ENCODE measurements around the gene MATN1.

MATN1 gene

DNA sequence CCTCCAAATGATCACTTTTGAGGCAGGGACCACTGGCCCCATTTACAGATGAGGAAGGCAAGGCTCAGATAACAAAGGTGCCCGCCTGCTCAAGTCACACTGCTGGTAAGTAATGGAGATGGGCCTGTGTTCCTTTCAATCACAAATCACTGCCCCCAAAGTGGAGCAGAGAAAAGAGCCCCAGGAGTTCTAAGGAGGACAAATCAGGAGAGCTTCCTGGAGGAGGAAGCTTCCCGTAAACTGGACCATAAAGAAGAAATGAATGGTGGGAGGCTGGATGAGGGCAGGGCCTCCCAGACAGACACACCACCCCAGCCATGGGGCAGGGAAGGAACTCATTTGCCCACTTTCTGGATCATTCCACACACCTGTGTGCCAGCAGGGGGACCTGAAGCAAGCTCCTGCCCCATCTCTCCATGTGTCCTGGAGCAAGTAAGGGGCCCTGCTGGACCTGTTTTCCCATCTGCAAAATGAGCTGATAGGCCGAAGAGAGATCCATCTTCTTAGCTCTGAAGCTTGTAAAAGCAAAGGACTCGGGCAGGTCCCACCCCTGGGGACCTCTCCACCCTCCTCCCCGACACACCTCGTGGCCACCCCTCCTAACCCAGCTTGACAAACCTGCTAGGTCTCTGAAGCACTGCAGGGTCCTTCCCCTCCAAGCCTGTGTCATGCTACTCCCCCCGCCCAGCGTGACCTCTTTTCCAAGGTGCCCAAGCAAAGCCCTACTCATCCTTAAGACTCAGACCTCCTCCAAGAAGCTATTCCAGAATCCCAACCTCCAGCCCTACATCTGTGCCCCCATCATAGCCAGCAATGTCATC lies 28.7 kb upstream of the MATN1 start:
- Mint-ChIP-seq H3K27ac (peak overlapping the region; percentile 90), H3K36me3 (peaks cover 87% of the 10 kb centered on the region), H3K4me1 (peaks cover 86% of the 10 kb centered on the region), H3K4me3 (peak overlapping the region; percentile 88), H3K9me3 (no peaks in the 10 kb centered on the region), H3K27me3 (no peaks in the 10 kb centered on the region)
- no peak for ATAC-seq

DNA sequence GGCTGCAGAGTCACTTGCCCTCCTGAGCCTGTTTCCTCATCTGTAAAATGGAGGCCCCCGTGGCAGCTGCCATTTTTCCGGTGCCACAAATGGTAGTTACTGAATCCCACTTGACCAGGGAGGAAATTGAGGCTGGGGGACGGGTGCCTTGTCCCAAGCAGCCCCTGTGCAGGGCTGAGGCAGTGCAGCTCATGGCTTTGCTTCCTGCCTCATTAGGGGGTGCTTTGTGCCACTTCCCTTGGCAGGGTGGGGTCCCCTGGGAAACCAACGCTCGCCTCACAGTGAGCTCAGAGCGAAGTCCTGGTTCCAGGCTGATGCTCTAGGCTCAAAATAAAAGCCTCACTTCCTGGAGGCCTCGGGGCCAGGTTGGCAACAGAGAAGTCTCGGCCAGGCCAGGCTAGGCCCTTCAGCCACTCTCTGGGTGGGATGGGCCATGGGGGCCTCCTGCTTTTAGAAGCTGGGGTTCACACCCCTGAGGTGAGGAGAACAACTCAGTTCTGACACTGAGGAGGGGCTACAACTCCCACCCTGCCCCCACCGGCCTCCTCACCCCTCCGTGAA lies 27.4 kb upstream of the MATN1 start:
- H3K4me1 Mint-ChIP-seq = peaks cover 95% of the 10 kb centered on the region
- peak; percentile 68 for ATAC-seq

DNA sequence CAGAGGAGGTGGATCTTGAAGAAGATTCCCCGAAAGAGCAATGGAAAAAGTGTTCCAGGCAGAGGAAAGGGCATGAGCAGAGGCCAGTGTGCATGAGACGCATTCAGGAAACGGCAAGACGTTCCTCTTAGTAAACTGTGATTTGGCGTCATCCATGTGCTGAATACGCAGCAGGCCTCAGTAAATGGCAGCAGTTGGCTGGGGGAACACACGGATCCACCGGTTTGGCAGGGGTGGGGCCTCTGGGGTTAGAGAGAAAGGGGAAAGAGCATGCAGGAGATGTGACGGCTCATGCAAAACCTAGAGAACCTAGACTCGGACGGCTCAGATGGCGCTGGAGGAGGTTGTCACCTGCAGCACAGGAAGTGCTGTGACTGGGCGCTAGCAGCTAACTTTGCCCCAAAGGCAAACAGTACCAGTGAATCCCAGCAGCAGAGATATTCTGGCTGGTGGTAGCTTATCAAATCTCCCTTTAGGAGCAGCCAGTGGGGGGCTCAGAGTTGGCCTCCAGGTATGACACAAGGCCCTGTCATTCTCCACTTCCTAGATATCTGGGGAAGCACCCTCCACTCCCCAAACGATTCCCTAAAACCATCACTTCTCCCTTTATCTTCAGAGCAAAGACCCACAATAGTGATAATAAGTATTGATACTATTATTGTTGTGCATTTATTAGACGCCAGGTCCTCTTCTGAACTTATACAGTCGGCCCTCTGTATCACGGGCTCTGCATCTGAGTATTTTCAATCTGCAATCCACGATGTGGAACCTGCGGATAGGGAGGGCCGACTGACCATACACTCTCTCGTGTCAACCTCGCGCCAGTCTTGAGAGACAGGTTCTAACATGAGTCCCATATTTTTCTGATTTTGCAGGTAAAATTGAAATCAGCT lies 26.6 kb upstream of the MATN1 start:
- H3K27ac Mint-ChIP-seq = peak overlapping the region; percentile 90
- ATAC-seq = peak; percentile 51
- H3K36me3 Mint-ChIP-seq = peaks cover 87% of the 10 kb centered on the region
- H3K4me3 Mint-ChIP-seq = peak overlapping the region; percentile 88
- H3K4me1 Mint-ChIP-seq = peaks cover 95% of the 10 kb centered on the region
- no peaks in the 10 kb centered on the region for H3K9me3 Mint-ChIP-seq
- H3K27me3 Mint-ChIP-seq = no peaks in the 10 kb centered on the region

More for the DNA sequence above, 27.4 kb upstream of the MATN1 start:
- no peaks in the 10 kb centered on the region for H3K9me3 Mint-ChIP-seq
- no peaks in the 10 kb centered on the region for H3K27me3 Mint-ChIP-seq
- peak overlapping the region; percentile 88 for H3K4me3 Mint-ChIP-seq
- peak overlapping the region; percentile 90 for H3K27ac Mint-ChIP-seq
- H3K36me3 Mint-ChIP-seq = peaks cover 87% of the 10 kb centered on the region

DNA sequence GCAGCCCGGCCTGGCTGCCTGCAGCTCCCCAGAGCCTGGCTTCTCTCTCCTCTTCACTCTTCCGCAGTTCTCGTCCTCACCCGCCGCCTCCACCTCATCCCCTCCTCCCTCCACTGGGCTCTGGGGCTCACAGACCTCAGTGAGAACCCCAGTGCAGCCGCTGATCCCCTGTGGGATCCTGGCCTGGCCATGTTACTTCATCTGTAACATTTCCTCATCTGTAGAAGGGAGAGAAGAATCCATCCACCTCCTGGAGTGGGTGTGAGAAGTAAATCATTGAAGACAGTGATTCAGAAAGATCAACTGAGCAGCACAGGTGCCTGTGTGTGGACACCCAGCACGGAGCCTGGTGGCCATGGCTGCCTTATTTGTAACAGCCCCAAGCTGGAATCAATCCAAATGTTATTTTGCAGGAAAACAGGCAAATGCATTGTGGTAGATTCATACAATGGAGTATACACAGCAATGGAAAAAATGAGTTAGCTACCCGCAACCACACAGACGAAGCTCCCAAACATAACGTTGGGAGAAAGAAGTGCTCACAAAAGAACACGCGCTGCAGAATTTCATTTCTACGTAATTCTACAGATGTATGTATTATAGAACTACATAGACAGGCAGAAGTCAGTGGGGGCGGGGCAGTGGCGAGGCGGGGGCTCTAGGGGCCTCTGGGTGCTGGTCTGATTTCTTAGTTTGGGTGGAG lies 25.5 kb upstream of the MATN1 start:
- H3K4me3 Mint-ChIP-seq = peak overlapping the region; percentile 88
- peaks cover 98% of the 10 kb centered on the region for H3K4me1 Mint-ChIP-seq
- no peaks in the 10 kb centered on the region for H3K9me3 Mint-ChIP-seq
- ATAC-seq = peak; percentile 0
- H3K27ac Mint-ChIP-seq = peak overlapping the region; percentile 90
- H3K27me3 Mint-ChIP-seq = no peaks in the 10 kb centered on the region
- H3K36me3 Mint-ChIP-seq = peaks cover 88% of the 10 kb centered on the region

DNA sequence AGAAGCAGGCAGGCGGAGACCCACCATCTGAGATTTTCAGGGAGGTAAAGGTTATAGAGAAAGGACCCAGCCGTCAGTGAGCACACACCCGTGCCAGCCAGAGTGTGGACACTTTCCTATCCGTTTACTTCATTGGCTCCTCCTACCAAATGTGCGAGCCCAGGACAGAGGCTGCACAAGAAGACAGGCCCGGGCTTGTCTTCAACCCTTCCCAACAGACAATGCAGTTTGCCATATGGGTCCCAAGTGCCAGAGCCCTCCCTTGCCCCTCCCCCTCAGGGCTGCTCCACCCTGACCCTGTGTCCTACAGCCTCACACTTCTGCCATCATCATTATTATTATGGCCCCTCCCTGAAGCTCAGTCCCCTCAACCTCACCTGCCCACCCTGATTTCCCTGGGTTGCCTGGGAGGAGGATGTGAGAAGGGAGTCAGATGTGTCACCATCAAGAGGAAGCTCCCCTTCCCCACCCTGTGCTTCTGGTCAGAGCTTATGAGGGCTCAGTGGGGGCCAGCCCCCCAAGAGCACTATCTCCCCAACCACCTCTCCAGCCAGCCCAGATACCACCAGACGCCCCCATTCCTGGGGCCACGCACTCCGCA lies 24.8 kb upstream of the MATN1 start:
- Mint-ChIP-seq H3K36me3 (peaks cover 88% of the 10 kb centered on the region), H3K4me1 (peaks cover 98% of the 10 kb centered on the region), H3K27me3 (no peaks in the 10 kb centered on the region), H3K27ac (peak overlapping the region; percentile 90), H3K9me3 (no peaks in the 10 kb centered on the region), H3K4me3 (peak overlapping the region; percentile 88)
- no peak for ATAC-seq

DNA sequence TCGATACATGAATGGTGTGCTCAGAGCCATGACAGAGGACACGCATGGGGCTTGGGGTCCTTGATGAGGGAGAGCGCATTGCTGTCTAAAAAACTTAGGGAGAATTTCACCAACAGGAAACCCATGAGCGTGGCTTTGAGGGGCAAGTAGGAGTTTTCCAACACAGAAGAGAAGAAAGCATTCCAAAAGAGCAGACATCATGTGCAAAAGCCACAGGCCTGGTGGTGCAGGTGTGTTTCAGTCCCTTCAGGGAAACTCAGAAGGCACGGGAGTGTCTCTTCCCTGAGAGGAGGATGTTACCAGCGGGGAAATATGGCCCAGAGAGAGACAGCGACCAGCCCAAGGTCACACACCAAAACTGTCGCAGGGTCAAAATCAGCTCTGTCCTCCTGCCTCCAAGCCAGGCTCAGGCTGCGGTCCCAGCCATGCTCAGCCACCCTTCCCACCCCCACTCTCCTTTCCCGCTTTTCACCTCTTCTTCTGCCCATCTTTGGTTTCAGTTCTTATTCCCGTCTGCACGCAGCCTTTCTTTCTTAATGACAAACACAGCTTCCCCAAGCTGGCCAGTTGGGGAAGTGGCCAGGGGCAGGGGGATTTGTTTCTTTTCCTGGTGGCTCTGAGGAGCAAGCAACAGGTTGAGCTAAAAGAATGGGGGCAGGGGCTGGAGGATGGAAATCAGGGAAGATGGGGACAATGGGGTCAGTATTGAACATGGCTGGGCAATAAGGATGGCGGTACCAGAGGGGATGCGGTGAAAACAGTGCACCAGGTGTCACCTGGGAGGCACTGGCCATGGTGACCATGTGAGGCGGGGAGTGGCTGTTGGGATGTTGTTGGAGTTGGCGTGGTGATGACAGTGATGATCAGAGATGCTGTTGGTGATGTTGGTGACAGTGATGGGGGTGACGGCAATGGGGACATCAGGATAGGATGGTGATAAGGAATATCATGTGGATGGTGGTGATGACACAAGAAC lies 23.9 kb upstream of the MATN1 start:
- peak overlapping the region; percentile 88 for H3K4me3 Mint-ChIP-seq
- no peaks in the 10 kb centered on the region for H3K9me3 Mint-ChIP-seq
- H3K27ac Mint-ChIP-seq = peak overlapping the region; percentile 90
- H3K27me3 Mint-ChIP-seq = no peaks in the 10 kb centered on the region
- ATAC-seq = no peak
- peaks cover 96% of the 10 kb centered on the region for H3K4me1 Mint-ChIP-seq
- H3K36me3 Mint-ChIP-seq = peaks cover 86% of the 10 kb centered on the region

DNA sequence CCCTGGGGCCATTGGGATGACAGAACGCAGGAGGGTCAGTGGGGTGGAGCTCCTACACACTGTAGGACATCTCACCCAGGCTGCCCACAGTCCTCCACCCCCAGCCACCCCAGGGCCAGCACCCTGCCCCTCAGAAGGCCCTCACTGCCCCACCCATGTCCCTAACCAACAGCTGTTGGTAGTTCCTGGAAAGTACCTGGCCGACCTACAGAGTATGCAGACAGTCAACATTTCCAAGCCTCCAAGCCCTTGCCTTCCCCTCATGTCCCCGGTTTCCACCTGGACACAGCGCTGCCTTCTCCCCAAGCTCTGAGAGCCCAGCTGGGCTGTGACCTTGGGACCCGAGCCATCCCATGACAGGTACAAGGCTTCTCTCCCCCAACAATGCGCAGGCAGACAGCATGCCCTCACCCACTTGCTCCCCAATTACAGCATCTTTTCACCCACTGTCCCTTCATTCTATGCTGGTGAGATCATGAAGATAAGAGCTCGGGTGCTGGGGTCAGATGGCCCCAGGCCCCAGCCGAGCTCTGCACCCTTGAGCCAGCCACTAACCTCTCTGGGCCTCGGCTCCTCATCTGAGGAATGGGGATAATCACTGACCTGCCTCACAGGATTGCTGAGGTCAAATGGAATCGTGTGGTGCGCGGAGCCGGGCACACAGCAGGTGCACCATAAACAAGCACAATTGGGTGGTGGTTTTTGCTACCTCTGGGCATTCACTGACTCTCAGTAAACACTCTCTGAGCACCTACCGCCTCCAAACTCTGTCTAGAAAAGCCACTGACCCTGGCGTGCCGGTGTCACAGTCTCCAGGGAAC lies 23.0 kb upstream of the MATN1 start:
- peak; percentile 42 for ATAC-seq
- H3K4me1 Mint-ChIP-seq = peaks cover 96% of the 10 kb centered on the region
- H3K9me3 Mint-ChIP-seq = no peaks in the 10 kb centered on the region
- peak overlapping the region; percentile 90 for H3K27ac Mint-ChIP-seq
- H3K27me3 Mint-ChIP-seq = no peaks in the 10 kb centered on the region
- peaks cover 92% of the 10 kb centered on the region for H3K36me3 Mint-ChIP-seq
- peak overlapping the region; percentile 88 for H3K4me3 Mint-ChIP-seq

DNA sequence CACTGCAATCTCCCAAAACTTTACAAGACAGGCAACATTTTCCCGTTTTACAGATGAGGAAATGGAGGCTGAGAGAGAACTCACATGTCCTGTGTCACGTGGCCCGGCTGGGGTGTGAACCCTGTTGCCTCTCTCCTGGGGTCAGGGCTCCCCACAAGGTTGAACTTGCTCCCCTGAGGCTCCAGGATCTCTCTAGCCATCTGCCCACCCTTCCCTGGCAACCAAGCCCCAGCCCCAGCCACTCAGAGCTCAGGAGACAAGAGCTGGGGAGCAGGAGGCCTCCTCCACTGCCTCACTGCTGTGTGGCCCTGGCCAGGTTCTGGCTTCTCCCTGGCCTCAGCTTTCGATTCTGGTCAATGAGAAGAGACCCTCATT lies 22.4 kb upstream of the MATN1 start:
- H3K9me3 Mint-ChIP-seq = no peaks in the 10 kb centered on the region
- peaks cover 93% of the 10 kb centered on the region for H3K36me3 Mint-ChIP-seq
- H3K27me3 Mint-ChIP-seq = no peaks in the 10 kb centered on the region
- peaks cover 96% of the 10 kb centered on the region for H3K4me1 Mint-ChIP-seq
- peak overlapping the region; percentile 88 for H3K4me3 Mint-ChIP-seq
- no peak for ATAC-seq
- H3K27ac Mint-ChIP-seq = peak overlapping the region; percentile 90

DNA sequence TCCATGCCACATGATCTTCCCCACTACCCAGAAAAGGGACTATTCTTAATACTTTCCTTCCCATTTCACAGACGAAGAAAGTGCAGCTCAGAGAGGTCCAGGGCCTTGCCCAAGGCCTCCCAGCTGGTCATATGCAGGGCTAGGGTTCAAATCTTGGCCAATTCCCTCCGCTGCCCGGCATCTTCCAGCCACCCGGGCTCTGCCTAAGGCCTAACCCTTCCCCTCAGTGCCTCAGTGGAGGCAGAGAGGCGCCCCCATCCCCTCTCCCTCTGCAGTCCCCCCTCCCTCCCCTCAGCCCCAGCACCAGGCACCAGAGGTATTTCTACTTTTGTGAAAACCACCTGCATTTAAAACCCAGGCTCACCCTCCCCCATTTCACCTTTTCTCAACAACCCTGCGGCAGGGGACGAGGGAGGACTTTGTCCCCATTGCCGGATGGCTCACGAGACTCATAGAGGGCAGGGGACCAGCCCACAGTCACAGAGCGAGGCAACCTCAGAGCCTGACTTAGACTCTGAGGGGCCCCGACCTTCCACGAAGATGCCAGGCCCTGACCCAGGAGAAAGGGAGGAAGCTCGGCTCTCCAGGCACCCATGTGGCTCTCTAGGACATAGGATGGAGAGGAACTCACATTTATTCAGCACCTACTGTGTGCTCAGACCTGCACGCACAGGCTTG lies 21.9 kb upstream of the MATN1 start:
- H3K27me3 Mint-ChIP-seq = no peaks in the 10 kb centered on the region
- peak overlapping the region; percentile 90 for H3K27ac Mint-ChIP-seq
- peaks cover 93% of the 10 kb centered on the region for H3K36me3 Mint-ChIP-seq
- ATAC-seq = no peak
- peak overlapping the region; percentile 88 for H3K4me3 Mint-ChIP-seq
- peaks cover 96% of the 10 kb centered on the region for H3K4me1 Mint-ChIP-seq
- H3K9me3 Mint-ChIP-seq = no peaks in the 10 kb centered on the region

DNA sequence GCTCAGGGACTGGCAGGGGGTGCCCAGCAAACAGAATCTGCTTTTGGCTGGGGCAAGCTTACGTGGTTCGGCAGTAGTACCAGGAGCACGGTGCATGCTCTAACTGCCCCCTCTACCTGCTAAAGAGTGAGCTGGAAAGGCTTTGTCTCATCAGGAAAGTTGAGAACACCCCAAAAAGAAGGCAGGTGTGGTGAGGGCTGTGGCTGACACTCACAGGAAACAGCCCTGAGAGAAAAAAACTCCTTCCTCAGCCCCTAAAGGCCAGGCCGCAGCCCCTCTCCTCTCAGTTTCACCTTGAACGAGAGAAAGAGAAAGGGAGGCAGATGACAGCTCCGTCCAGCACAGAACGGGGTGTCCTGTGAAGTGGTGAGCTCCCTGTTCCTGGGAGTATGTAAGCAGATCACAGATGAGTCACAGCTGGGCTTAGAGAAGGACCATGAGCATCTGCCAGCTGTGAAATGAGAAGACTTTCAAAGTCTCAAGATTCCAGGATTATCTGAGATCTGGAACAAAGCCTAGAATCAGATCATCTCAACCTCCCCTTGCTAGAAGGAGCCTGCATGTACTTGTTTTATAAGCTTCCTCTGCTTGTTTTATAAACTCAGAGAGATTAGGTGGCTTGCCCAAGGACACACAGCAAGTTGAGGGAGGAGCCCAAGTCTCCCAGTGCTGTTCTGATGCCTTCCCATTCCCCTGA lies 20.8 kb upstream of the MATN1 start:
- peaks cover 93% of the 10 kb centered on the region for H3K36me3 Mint-ChIP-seq
- peak; percentile 44 for ATAC-seq

DNA sequence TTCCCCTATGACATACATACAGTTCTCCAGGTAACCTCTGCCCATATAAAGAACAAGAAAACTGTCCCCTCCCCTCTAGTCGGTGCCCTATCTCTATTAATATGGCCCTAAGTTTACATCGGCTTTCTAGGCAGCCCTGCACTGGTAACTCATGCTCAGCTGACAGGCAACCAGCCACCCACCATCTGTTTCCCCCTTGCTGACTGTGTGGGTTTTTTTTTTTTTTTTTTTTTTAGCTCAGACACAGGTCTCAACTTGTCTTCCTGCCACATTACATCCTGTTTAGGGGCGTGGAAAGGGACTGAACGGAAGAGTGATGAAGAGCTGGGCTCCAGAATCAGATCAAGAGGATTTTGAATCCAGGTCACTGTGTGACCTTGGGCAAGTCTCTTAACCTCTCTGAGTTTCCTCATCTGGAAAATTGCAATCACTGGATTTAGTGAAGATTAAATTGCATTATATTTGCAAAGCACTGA lies 20.2 kb upstream of the MATN1 start:
- peaks cover 93% of the 10 kb centered on the region for H3K36me3 Mint-ChIP-seq
- H3K27me3 Mint-ChIP-seq = no peaks in the 10 kb centered on the region
- H3K4me3 Mint-ChIP-seq = peak overlapping the region; percentile 69
- peak; percentile 81 for ATAC-seq
- no peaks in the 10 kb centered on the region for H3K9me3 Mint-ChIP-seq
- H3K27ac Mint-ChIP-seq = peak overlapping the region; percentile 90
- H3K4me1 Mint-ChIP-seq = peaks cover 96% of the 10 kb centered on the region

More for the DNA sequence above, 20.8 kb upstream of the MATN1 start:
- no peaks in the 10 kb centered on the region for H3K9me3 Mint-ChIP-seq
- H3K4me1 Mint-ChIP-seq = peaks cover 96% of the 10 kb centered on the region
- H3K27ac Mint-ChIP-seq = peak overlapping the region; percentile 90
- no peaks in the 10 kb centered on the region for H3K27me3 Mint-ChIP-seq
- peak overlapping the region; percentile 69 for H3K4me3 Mint-ChIP-seq

DNA sequence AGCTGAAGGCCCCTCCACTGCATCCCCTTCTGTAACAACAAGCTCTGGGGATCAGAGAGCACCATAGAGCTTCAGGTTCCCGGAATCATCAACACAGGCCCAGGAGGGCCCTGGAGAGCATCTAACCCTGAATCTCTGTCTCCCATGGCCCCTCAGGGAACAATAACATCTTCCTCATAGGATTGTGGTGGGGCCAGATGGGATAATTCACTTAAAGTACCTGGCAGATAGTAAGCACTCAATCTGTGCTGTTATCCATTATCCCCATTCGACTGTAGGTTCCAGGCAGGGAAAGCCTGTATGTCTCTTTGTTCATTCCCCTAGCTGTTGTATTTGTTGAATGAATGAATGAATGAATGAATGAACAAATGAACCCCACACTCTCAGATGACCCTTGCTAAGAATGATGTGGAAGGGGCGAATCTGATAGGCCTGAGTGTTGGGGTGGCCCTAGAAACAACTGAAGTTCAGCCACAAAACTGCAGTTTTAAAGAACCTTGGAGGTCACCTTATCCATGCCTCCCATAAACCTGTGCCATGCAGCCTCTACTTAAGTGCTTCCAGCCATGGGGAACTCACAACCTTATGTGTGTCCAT lies 19.7 kb upstream of the MATN1 start:
- H3K4me1 Mint-ChIP-seq = peaks cover 96% of the 10 kb centered on the region
- no peaks in the 10 kb centered on the region for H3K9me3 Mint-ChIP-seq
- peaks cover 94% of the 10 kb centered on the region for H3K36me3 Mint-ChIP-seq
- ATAC-seq = no peak
- peak overlapping the region; percentile 69 for H3K4me3 Mint-ChIP-seq
- H3K27me3 Mint-ChIP-seq = no peaks in the 10 kb centered on the region
- peak overlapping the region; percentile 90 for H3K27ac Mint-ChIP-seq
